ENCODE measurements around the gene ECEL1.

ECEL1 gene

GRCh38 chr2:232521098-232521497, 33.5 kb upstream of the ECEL1 start:
- Histone ChIP-seq H3K27me3 (ENCODE audit: low read depth, low read length) (no peaks in the 10 kb centered on the region), H3K36me3 (replicated peaks; ENCODE audit: low read depth, low read length) (no peaks in the 10 kb centered on the region), H3K9ac (ENCODE audit: low read length) (no peak overlapping the region), H3K79me2 (ENCODE audit: low read length) (no peaks in the 10 kb centered on the region), H4K20me1 (ENCODE audit: insufficient read depth, low read length) (no peaks in the 10 kb centered on the region), H3K4me2 (ENCODE audit: low read length) (no peak overlapping the region), H3K4me3 (ENCODE audit: low read length) (no peak overlapping the region), H3K4me1 (ENCODE audit: low read length) (no peaks in the 10 kb centered on the region), H3K9me3 (ENCODE audit: insufficient read depth, low read length) (no peaks in the 10 kb centered on the region), H2AFZ (ENCODE audit: low read depth, low read length) (no peak overlapping the region), H3K27ac (ENCODE audit: low read length) (no peak overlapping the region)
- TF ChIP-seq EZH2phosphoT487 (IDR thresholded peaks at IDR 0.05; ENCODE audit: low read depth) (no peak), CTCF (IDR thresholded peaks at IDR 0.05; ENCODE audit: low read depth, low read length) (no peak)

GRCh38 chr2:232520489-232520888, 32.9 kb upstream of the ECEL1 start:
- Histone ChIP-seq H3K9ac (ENCODE audit: low read length) (no peak overlapping the region), H3K9me3 (ENCODE audit: insufficient read depth, low read length) (no peaks in the 10 kb centered on the region), H3K36me3 (replicated peaks; ENCODE audit: low read depth, low read length) (no peaks in the 10 kb centered on the region), H3K4me1 (ENCODE audit: low read length) (no peaks in the 10 kb centered on the region), H4K20me1 (ENCODE audit: insufficient read depth, low read length) (no peaks in the 10 kb centered on the region), H3K27ac (ENCODE audit: low read length) (no peak overlapping the region), H2AFZ (ENCODE audit: low read depth, low read length) (no peak overlapping the region), H3K79me2 (ENCODE audit: low read length) (no peaks in the 10 kb centered on the region), H3K27me3 (ENCODE audit: low read depth, low read length) (no peaks in the 10 kb centered on the region), H3K4me3 (ENCODE audit: low read length) (no peak overlapping the region), H3K4me2 (ENCODE audit: low read length) (no peak overlapping the region)
- no peak for TF ChIP-seq CTCF (IDR thresholded peaks at IDR 0.05; ENCODE audit: low read depth, low read length)

GRCh38 chr2:232519581-232520438, 32.2 kb upstream of the ECEL1 start, which contains the start of gene PRSS56:
TSS of gene PRSS56 (plus strand) at chr2:232520388. CDS start at chr2:232520599, 211 bp downstream.
- TF ChIP-seq CTCF (IDR thresholded peaks at IDR 0.05; ENCODE audit: low read depth, low read length) = no peak
- TF ChIP-seq EZH2phosphoT487 (IDR thresholded peaks at IDR 0.05; ENCODE audit: low read depth) = no peak
- Histone ChIP-seq H3K79me2 (ENCODE audit: low read length) (no peaks in the 10 kb centered on the region), H2AFZ (ENCODE audit: low read depth, low read length) (no peak within 1 kb of the TSS), H3K27ac (ENCODE audit: low read length) (no peak within 1 kb of the TSS), H4K20me1 (ENCODE audit: insufficient read depth, low read length) (no peaks in the 10 kb centered on the region), H3K27me3 (ENCODE audit: low read depth, low read length) (no peaks in the 10 kb centered on the region), H3K9me3 (ENCODE audit: insufficient read depth, low read length) (no peaks in the 10 kb centered on the region), H3K4me2 (ENCODE audit: low read length) (no peak within 1 kb of the TSS), H3K9ac (ENCODE audit: low read length) (no peak within 1 kb of the TSS), H3K4me3 (ENCODE audit: low read length) (no peak within 1 kb of the TSS), H3K4me1 (ENCODE audit: low read length) (no peaks in the 10 kb centered on the region), H3K36me3 (replicated peaks; ENCODE audit: low read depth, low read length) (no peaks in the 10 kb centered on the region)

DNA sequence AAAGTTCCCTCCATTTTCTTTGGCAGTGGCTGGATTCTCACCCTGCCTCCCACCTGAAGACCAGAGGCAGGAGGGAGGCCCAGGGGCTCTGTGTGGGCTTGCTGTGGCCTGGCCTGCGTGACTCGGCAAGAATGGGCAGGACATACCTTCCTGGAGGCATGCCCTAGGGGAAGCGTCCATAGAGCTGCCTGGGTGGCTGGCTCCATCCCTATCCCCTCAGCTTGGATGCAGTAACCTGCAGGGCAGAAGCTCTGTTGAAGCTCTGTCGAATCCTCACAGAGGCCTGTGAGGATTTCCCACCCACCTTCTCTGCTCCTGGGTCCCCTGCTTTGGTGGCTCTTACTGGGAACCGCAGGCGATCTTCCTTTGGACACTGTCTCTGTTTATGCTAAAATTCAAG, 31.2 kb upstream of the ECEL1 start:
- H3K27me3 ChIP-seq (ENCODE audit: low read depth, low read length) = no peaks in the 10 kb centered on the region
- no peaks in the 10 kb centered on the region for H3K79me2 ChIP-seq (ENCODE audit: low read length)
- no peaks in the 10 kb centered on the region for H3K36me3 ChIP-seq (replicated peaks; ENCODE audit: low read depth, low read length)
- TF ChIP-seq CTCF (IDR thresholded peaks at IDR 0.05; ENCODE audit: low read depth, low read length) (no peak), EZH2phosphoT487 (IDR thresholded peaks at IDR 0.05; ENCODE audit: low read depth) (no peak)
- no peak overlapping the region for H3K9ac ChIP-seq (ENCODE audit: low read length)
- no peaks in the 10 kb centered on the region for H4K20me1 ChIP-seq (ENCODE audit: insufficient read depth, low read length)
- no peak overlapping the region for H3K27ac ChIP-seq (ENCODE audit: low read length)
- H2AFZ ChIP-seq (ENCODE audit: low read depth, low read length) = no peak overlapping the region
- no peak overlapping the region for H3K4me3 ChIP-seq (ENCODE audit: low read length)
- no peaks in the 10 kb centered on the region for H3K9me3 ChIP-seq (ENCODE audit: insufficient read depth, low read length)
- H3K4me2 ChIP-seq (ENCODE audit: low read length) = no peak overlapping the region
- no peaks in the 10 kb centered on the region for H3K4me1 ChIP-seq (ENCODE audit: low read length)
